OCI-LY3 (cell line): Measurements from ENCODE around the gene ZNF878.
"Not testable (repeated sequence)": the region's sequence is repeated elsewhere in the genome, so short reads cannot be mapped to it uniquely, and the experiment has no call there.

Source experiments
- H2AFZ ChIP-seq: fragments of 200-600, 300-600 bp; shearing (Covaris generic); 2 replicates; pipeline ENCODE4 v1.6.0; 2014; ENCODE audit warnings: antibody characterized with exemption, low read depth, low read length
- H3K27ac ChIP-seq: fragments of 200-600, 300-600 bp; sonication (generic); 2 replicates; pipeline ENCODE4 v1.5.1; 2014; ENCODE audit warnings: mild to moderate bottlenecking, low read length, moderate library complexity, mixed read lengths
- H3K27me3 ChIP-seq: fragments of 200-600, 300-600 bp; sonication (generic); 2 replicates; pipeline ENCODE4 v1.6.1; 2014; ENCODE audit warnings: low read depth, low read length, mixed read lengths
- H3K36me3 ChIP-seq: fragments of 200-600, 300-600 bp; sonication (generic); replicated peaks from 2 replicates; pipeline ENCODE3; 2014; ENCODE audit warnings: low read depth, low read length, mixed read lengths
- H3K4me1 ChIP-seq: fragments of 300-600, 200-600 bp; sonication (generic); 2 replicates; pipeline ENCODE4 v1.6.1; 2014; ENCODE audit warnings: low read length, mixed read lengths
- H3K4me2 ChIP-seq: fragments of 200-600, 300-600 bp; sonication (generic); 2 replicates; pipeline ENCODE4 v1.6.1; 2014; ENCODE audit warnings: low read length, mixed read lengths
- H3K4me3 ChIP-seq: fragments of 300-600, 200-600 bp; sonication (generic); 2 replicates; pipeline ENCODE4 v1.5.1; 2014; ENCODE audit warnings: antibody characterized with exemption, mild to moderate bottlenecking, low read length, moderate library complexity
- H3K79me2 ChIP-seq: fragments of 300-600, 200-600 bp; shearing (Covaris generic); 2 replicates; pipeline ENCODE4 v1.6.1; 2014; ENCODE audit warnings: mild to moderate bottlenecking, low read length, mixed read lengths
- H3K9ac ChIP-seq: fragments of 300-600, 200-600 bp; shearing (Covaris generic); 2 replicates; pipeline ENCODE4 v1.6.0; 2014; ENCODE audit warnings: mild to moderate bottlenecking, low read length, moderate library complexity
- H3K9me3 ChIP-seq: fragments of 200-600, 300-600 bp; shearing (Covaris generic); 2 replicates; pipeline ENCODE4 v1.6.1; 2014; ENCODE audit warnings: low read length, mixed read lengths; ENCODE audit not compliant: insufficient read depth
- H4K20me1 ChIP-seq: fragments of 200-600, 300-600 bp; sonication (generic); 2 replicates; pipeline ENCODE4 v1.6.1; 2016; ENCODE audit warnings: low read length, mixed read lengths; ENCODE audit not compliant: insufficient read depth
- EZH2phosphoT487 ChIP-seq: fragments of 200-600 bp; shearing (Covaris generic); IDR thresholded peaks from 2 replicates; pipeline ENCODE4 v1.6.1; 2018; ENCODE audit warnings: antibody characterized with exemption, mixed run types, low read depth
- TF ChIP-seq, protein P1 (sequence below): fragments of 200-600, 300-600 bp; sonication (generic); IDR thresholded peaks from 2 replicates; pipeline ENCODE4 v1.5.1; 2014; ENCODE audit warnings: antibody characterized with exemption, low read length, low read depth

ZNF878 gene

DNA sequence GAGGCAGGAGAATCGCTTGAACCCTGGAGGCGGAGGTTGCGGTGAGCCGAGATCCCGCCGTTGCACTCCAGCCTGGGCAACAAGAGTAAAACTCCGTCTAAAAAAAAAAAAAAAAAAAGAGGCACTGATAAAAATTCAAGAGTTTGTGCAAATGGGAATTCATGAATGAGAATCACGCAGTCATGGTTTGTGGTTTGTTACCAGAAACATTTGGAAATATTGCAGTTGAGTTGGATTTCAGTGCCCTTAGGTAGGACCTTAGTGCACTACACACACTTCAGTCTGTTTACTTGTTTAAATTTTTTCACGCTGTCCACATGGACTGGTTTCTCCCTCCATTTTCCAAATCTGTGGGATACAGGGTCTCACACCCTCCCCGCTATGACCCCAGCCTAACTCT, 40.2 kb upstream of the ZNF878 start:
- Histone ChIP-seq H3K27ac (0 out of 2 replicates have a peak overlapping the region, but pooled peaks have one; percentile 40), H4K20me1 (no peaks in the 10 kb centered on the region), H3K4me2 (peak overlapping the region; percentile 84), H3K9ac (peak overlapping the region; percentile 68), H2AFZ (no peak overlapping the region; the same call in 1 of the 2 replicates), H3K36me3 (peaks cover 38% of the 10 kb centered on the region), H3K9me3 (0 out of 2 replicates have a peak, but pooled peaks cover 3% of the 10 kb centered on the region), H3K79me2 (peaks cover 24% of the 10 kb centered on the region), H3K4me3 (peak overlapping the region; percentile 75), H3K4me1 (peaks cover 14% of the 10 kb centered on the region), H3K27me3 (no peaks in the 10 kb centered on the region)
- TF ChIP-seq, protein P1, sequence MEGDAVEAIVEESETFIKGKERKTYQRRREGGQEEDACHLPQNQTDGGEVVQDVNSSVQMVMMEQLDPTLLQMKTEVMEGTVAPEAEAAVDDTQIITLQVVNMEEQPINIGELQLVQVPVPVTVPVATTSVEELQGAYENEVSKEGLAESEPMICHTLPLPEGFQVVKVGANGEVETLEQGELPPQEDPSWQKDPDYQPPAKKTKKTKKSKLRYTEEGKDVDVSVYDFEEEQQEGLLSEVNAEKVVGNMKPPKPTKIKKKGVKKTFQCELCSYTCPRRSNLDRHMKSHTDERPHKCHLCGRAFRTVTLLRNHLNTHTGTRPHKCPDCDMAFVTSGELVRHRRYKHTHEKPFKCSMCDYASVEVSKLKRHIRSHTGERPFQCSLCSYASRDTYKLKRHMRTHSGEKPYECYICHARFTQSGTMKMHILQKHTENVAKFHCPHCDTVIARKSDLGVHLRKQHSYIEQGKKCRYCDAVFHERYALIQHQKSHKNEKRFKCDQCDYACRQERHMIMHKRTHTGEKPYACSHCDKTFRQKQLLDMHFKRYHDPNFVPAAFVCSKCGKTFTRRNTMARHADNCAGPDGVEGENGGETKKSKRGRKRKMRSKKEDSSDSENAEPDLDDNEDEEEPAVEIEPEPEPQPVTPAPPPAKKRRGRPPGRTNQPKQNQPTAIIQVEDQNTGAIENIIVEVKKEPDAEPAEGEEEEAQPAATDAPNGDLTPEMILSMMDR = no peak
- TF ChIP-seq EZH2phosphoT487 = no peak

DNA sequence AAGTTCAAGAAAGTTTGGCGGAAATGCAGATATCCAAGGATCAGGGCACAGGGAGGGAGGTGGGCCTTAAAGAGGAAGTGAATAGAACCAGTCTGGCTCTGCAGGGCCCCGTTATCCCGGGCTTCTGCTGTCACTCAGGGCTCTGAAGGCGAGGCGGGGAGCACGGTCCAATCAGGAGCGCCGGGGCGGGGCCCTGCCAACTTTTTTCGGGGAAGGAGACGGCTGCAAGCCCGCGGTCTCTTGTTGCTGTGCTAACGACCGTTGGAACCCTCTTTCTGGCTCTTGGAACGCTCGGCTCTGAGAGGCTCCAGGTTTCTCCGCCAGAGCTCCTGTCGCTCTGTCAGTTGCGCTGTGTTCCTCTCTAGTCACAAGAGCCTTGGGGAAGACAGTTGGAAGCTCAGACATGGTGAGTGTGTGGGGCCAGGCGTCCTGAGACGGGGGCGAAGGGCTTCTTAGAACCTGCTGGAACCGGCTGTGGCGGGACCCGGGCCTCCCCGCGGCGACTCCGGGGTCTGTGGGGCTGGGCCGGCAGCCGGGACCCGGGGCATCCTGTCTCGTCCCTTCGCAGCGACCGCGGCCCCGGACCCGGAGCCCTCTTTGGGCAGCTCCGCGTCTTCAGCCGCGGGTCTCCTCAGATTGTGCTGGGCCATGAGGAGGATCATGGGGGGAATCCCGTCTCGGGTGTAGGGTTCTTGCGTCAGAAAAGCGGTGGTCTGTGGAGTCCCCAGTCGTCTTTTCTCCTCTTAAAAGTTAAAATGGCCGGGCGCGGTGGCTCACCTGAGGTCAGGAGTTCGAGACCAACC, 39.5 kb upstream of the ZNF878 start:
- TF ChIP-seq, protein P1 = no peak
- TF ChIP-seq EZH2phosphoT487 = no peak
- peaks cover 24% of the 10 kb centered on the region for H3K79me2 ChIP-seq
- H3K9ac ChIP-seq = peak overlapping the region; percentile 68
- 0 out of 2 replicates have a peak, but pooled peaks cover 3% of the 10 kb centered on the region for H3K9me3 ChIP-seq
- peak overlapping the region; percentile 84 for H3K4me2 ChIP-seq
- H3K27me3 ChIP-seq = no peaks in the 10 kb centered on the region
- peak overlapping the region; percentile 75 for H3K4me3 ChIP-seq
- H2AFZ ChIP-seq = peak overlapping the region; percentile 41
- H3K27ac ChIP-seq = peak overlapping the region; percentile 40
- no peaks in the 10 kb centered on the region for H4K20me1 ChIP-seq
- H3K36me3 ChIP-seq = peaks cover 33% of the 10 kb centered on the region
- H3K4me1 ChIP-seq = peaks cover 14% of the 10 kb centered on the region

DNA sequence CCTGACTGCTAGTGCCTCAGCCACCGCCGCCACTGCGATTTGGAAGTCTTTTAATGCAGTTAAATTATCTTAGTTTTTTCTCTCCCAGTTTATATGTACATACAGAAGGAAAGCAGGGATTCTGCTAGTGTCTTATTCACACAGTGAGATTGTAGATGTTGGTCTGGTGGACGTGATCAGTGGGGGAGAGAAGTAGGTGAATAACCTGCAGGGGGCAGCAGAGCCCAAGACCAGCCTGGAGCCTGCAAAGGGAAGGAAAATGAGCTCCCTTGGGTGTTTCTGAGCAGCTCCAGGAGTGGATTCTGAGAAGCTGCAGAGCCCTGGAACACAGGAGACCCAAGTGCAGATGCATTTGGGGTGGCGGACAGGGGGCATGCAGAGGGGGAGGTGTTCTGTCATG, 38.0 kb upstream of the ZNF878 start:
- TF ChIP-seq, protein P1 = peak; percentile 93
- TF ChIP-seq EZH2phosphoT487 = no peak
- H3K4me1 ChIP-seq = peaks cover 14% of the 10 kb centered on the region
- H3K9me3 ChIP-seq = no peaks in the 10 kb centered on the region
- no peak overlapping the region for H3K27ac ChIP-seq
- no peaks in the 10 kb centered on the region for H4K20me1 ChIP-seq
- no peaks in the 10 kb centered on the region for H3K27me3 ChIP-seq
- H3K4me2 ChIP-seq = peak overlapping the region; percentile 84
- H3K36me3 ChIP-seq = peaks cover 18% of the 10 kb centered on the region
- 0 out of 2 replicates have a peak overlapping the region, but pooled peaks have one; percentile 75 for H3K4me3 ChIP-seq
- H3K9ac ChIP-seq = no peak overlapping the region
- H3K79me2 ChIP-seq = peaks cover 22% of the 10 kb centered on the region
- peak overlapping the region; percentile 58 for H2AFZ ChIP-seq

DNA sequence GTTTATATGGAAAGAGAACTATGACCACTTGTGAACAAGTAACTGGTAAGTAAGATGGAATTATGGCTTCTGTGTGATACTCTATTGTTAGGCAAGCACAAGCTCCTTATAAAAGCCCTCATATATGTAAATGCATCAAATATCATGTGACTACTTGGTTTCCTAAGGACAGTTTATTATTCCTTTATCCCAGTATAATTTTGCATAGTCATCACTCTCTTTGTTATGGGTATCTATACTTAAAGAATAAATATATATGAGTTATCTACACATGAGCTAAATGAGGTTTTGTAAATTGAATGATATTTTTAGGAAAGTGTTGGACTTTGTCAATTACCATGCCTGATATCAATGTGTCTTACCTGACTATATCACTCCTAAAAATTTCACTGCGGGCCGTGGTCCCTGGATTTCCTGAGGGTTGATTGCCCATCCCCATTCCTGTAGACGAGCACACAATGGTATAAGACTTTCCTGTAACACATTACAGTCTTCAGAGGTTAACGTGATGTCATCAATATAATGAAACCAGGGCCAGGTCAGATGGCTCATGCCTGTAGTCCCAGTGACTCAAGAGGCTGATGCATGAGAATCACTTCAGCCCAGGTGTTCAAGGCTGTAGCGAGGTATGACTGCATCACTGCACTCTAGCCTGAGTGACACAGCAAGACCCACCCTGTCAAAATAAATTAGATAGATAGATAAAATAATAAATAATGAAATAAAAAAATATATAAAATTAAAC, 32.5 kb upstream of the ZNF878 start:
- Histone ChIP-seq H3K9ac (no peak overlapping the region), H3K4me2 (no peak overlapping the region), H3K79me2 (no peaks in the 10 kb centered on the region), H3K4me3 (no peak overlapping the region), H2AFZ (no peak overlapping the region), H3K4me1 (no peaks in the 10 kb centered on the region), H3K27ac (no peak overlapping the region), H3K27me3 (no peaks in the 10 kb centered on the region), H3K36me3 (no peaks in the 10 kb centered on the region), H4K20me1 (no peaks in the 10 kb centered on the region), H3K9me3 (no peaks in the 10 kb centered on the region; the same call in 1 of the 2 replicates)
- TF ChIP-seq EZH2phosphoT487 = no peak
- TF ChIP-seq, protein P1 = no peak

DNA sequence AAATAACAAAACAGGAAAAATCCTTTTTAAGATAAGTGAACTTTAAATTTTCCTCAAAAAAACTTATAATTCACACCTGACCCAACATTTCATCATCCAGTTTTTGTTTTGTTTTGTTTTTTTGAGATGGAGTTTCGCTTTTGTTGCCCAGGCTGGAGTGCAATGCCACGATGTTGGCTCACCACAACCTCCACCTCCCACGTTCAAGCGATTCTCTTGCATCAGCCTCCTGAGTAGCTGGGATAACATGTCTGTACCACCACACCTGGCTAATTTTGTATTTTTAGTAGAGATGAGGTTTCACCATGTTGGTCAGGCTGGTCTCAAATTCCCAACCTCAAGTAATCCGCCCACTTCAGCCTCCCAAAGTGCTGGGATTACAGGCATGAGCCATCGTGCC, 30.6 kb upstream of the ZNF878 start:
- not testable (repeated sequence) for H4K20me1 ChIP-seq, H3K9ac ChIP-seq, H3K27ac ChIP-seq, H3K4me3 ChIP-seq, H3K36me3 ChIP-seq, H3K79me2 ChIP-seq, H3K27me3 ChIP-seq, H3K9me3 ChIP-seq, H2AFZ ChIP-seq, H3K4me1 ChIP-seq, H3K4me2 ChIP-seq
